Measurements from ENCODE around the gene RPS2. TPM values are rescaled to one million over a fixed set of nuclear protein-coding genes. Genes with fewer than 3 reads are reported as not detected.
"Not testable (repeated sequence)": the region's sequence is repeated elsewhere in the genome, so short reads cannot be mapped to it uniquely, and the experiment has no call there.

The RPS2 gene
- total RNA-seq, 1 donor from 2014 or later: 3,117 TPM

- no peak for DNase-seq (ENCODE audit: extremely low spot score in 2 of 2)
- Histone ChIP-seq H3K4me3 (no peak overlapping the region), H3K9me3 (no peaks in the 10 kb centered on the region), H3K4me1 (peaks cover 45% of the 10 kb centered on the region), H3K27ac (no peak overlapping the region), H3K27me3 (no peaks in the 10 kb centered on the region), H3K36me3 (no peaks in the 10 kb centered on the region)
- intact Hi-C loops (cut with DNase I): no loop called here
- TF ChIP-seq POLR2A (IDR thresholded peaks at IDR 0.05) (no peak), CTCF (IDR thresholded peaks at IDR 0.05) (no peak), POLR2AphosphoS5 (IDR thresholded peaks at IDR 0.05; ENCODE audit: insufficient read depth in 1 of 2, low read depth in 1 of 2) (peak in 1 of 2 donors; percentile 34)
Measured at GRCh38 chr16:1920727-1921171, 43.9 kb downstream of the RPS2 start.

- H3K4me3 ChIP-seq; H3K9me3 ChIP-seq; DNase-seq (ENCODE audit: extremely low spot score in 2 of 2); H3K27me3 ChIP-seq; intact Hi-C loops (cut with DNase I); H3K27ac ChIP-seq; H3K36me3 ChIP-seq: not testable (repeated sequence)
- H3K4me1 ChIP-seq: peaks cover 49% of the 10 kb centered on the region
Measured at GRCh38 chr16:1920122-1920521, 44.5 kb downstream of the RPS2 start.

- DNase-seq (ENCODE audit: extremely low spot score in 2 of 2): no peak
- no peaks in the 10 kb centered on the region for H3K27me3 ChIP-seq
- H3K4me3 ChIP-seq: no peak overlapping the region
- no peak for TF ChIP-seq POLR2A (IDR thresholded peaks at IDR 0.05)
- TF ChIP-seq CTCF (IDR thresholded peaks at IDR 0.05): no peak
- TF ChIP-seq POLR2AphosphoS5 (IDR thresholded peaks at IDR 0.05; ENCODE audit: insufficient read depth in 1 of 2, low read depth in 1 of 2): no peak
- H3K4me1 ChIP-seq: peaks cover 53% of the 10 kb centered on the region
- H3K9me3 ChIP-seq: no peaks in the 10 kb centered on the region
- H3K27ac ChIP-seq: peak overlapping the region; percentile 33
- no peaks in the 10 kb centered on the region for H3K36me3 ChIP-seq
- intact Hi-C loops (cut with DNase I): no loop called here
Measured at GRCh38 chr16:1919327-1919998, 45.2 kb downstream of the RPS2 start.

- Histone ChIP-seq H3K9me3 (no peaks in the 10 kb centered on the region), H3K4me3 (peak within 1 kb of the TSS; percentile 21 to 39), H3K27ac (peak within 1 kb of the TSS; percentile 33), H3K27me3 (no peaks in the 10 kb centered on the region), H3K36me3 (no peaks in the 10 kb centered on the region), H3K4me1 (peaks cover 53% of the 10 kb centered on the region)
- intact Hi-C loops (cut with DNase I): no loop called here
- TF ChIP-seq CTCF (IDR thresholded peaks at IDR 0.05) (no peak), POLR2AphosphoS5 (IDR thresholded peaks at IDR 0.05; ENCODE audit: insufficient read depth in 1 of 2, low read depth in 1 of 2) (peak in 1 of 2 donors; percentile 14)
- no peak for DNase-seq (ENCODE audit: extremely low spot score in 2 of 2)
Measured at GRCh38 chr16:1918351-1919326, 46.0 kb downstream of the RPS2 start, which contains the start of gene HS3ST6. Gene HS3ST6, minus strand, starts transcription at chr16:1918415. Its CDS starts 92 bp downstream, at chr16:1918323.

- H3K9me3 ChIP-seq: no peaks in the 10 kb centered on the region
- peaks cover 47% of the 10 kb centered on the region for H3K4me1 ChIP-seq
- H3K27me3 ChIP-seq: no peaks in the 10 kb centered on the region
- intact Hi-C loops (cut with DNase I): no loop called here
- TF ChIP-seq CTCF (IDR thresholded peaks at IDR 0.05) (no peak), POLR2AphosphoS5 (IDR thresholded peaks at IDR 0.05; ENCODE audit: insufficient read depth in 1 of 2, low read depth in 1 of 2) (no peak), POLR2A (IDR thresholded peaks at IDR 0.05) (no peak)
- peak overlapping the region; percentile 16 for H3K27ac ChIP-seq
- peak overlapping the region; percentile 21 to 39 for H3K4me3 ChIP-seq
- no peaks in the 10 kb centered on the region for H3K36me3 ChIP-seq
- DNase-seq (ENCODE audit: extremely low spot score in 2 of 2): no peak
Measured at GRCh38 chr16:1917665-1918350, 46.8 kb downstream of the RPS2 start.
